ENCODE results near the gene GPR137. TPM values are rescaled to one million over a fixed set of nuclear protein-coding genes. Genes with fewer than 3 reads are reported as not detected.

GPR137 gene
- total RNA-seq, 1 experiment from 2014 or later, result 51.8 TPM

- ChIA-PET CTCF (interaction anchor here (1.1 to 4.9 kb wide), 2 partner anchors 21 kb away, joined by 3 to 38 read pairs; no protein-coding TSS in a partner anchor), POLR2A (no interaction called here)
- peaks cover 21% of the 10 kb centered on the region for H3K4me1 Mint-ChIP-seq
- no peaks in the 10 kb centered on the region for H3K9me3 Mint-ChIP-seq
- H3K36me3 Mint-ChIP-seq, result peaks cover 24% of the 10 kb centered on the region
- DNase-seq (ENCODE audit: low spot score), result no peak
- no peak for ATAC-seq
- peak overlapping the region; percentile 65; the same call in 1 of the 2 replicates for H3K27ac Mint-ChIP-seq
- H3K4me3 Mint-ChIP-seq, result no peak overlapping the region
- no peaks in the 10 kb centered on the region for H3K27me3 Mint-ChIP-seq (ENCODE audit: low read depth)
- TF ChIP-seq E2F5 (CRISPR knock-in tag; IDR thresholded peaks at IDR 0.05) (no peak), HMGA2 (CRISPR knock-in tag; IDR thresholded peaks at IDR 0.05) (no peak), NR3C1 (CRISPR knock-in tag; conservative IDR thresholded peaks at IDR 0.05; ENCODE audit: low read depth) (no peak), JUN (CRISPR knock-in tag; IDR thresholded peaks at IDR 0.05) (no peak), ATF1 (CRISPR knock-in tag; IDR thresholded peaks at IDR 0.05) (no peak), ETV6 (CRISPR knock-in tag; IDR thresholded peaks at IDR 0.05) (no peak)
These were observed 35.4 kb downstream of the GPR137 start for GRCh38 chr11:64321026-64321425.

GRCh38 chr11:64321533-64321932 lies 35.9 kb downstream of the GPR137 start:
- Mint-ChIP-seq H3K4me1 (peaks cover 17% of the 10 kb centered on the region), H3K4me3 (no peak overlapping the region), H3K36me3 (peaks cover 21% of the 10 kb centered on the region), H3K9me3 (no peaks in the 10 kb centered on the region), H3K27ac (no peak overlapping the region), H3K27me3 (ENCODE audit: low read depth) (peaks cover under 1% of the 10 kb centered on the region; the same call in 1 of the 2 replicates)
- ATAC-seq, result no peak
- no peak for DNase-seq (ENCODE audit: low spot score)
- POLR2A ChIA-PET, result no interaction called here
- TF ChIP-seq FOXJ3 (CRISPR knock-in tag; IDR thresholded peaks at IDR 0.05; ENCODE audit: borderline replicate concordance) (no peak), ATF1 (CRISPR knock-in tag; IDR thresholded peaks at IDR 0.05) (no peak), GTF2I (CRISPR knock-in tag; conservative IDR thresholded peaks at IDR 0.05) (no peak), EMX1 (CRISPR knock-in tag; IDR thresholded peaks at IDR 0.05) (no peak), CBFB (CRISPR knock-in tag; IDR thresholded peaks at IDR 0.05; ENCODE audit: low read depth) (no peak), ZNF317 (CRISPR knock-in tag; IDR thresholded peaks at IDR 0.05; ENCODE audit: borderline replicate concordance, low read depth) (no peak), NFATC4 (CRISPR knock-in tag; IDR thresholded peaks at IDR 0.05) (no peak), E2F5 (CRISPR knock-in tag; IDR thresholded peaks at IDR 0.05) (no peak), RORB (CRISPR knock-in tag; IDR thresholded peaks at IDR 0.05) (no peak), ERG (CRISPR knock-in tag; IDR thresholded peaks at IDR 0.05) (no peak), PRRX2 (CRISPR knock-in tag; IDR thresholded peaks at IDR 0.05) (no peak), ZMAT4 (CRISPR knock-in tag; IDR thresholded peaks at IDR 0.05) (no peak)
- CTCF ChIA-PET, result interaction anchor here (4.3 to 4.9 kb wide), 2 partner anchors 20 to 34 kb away, joined by 38 to 48 read pairs; no protein-coding TSS in a partner anchor

- Mint-ChIP-seq H3K9me3 (0 out of 2 replicates have a peak, but pooled peaks cover 3% of the 10 kb centered on the region), H3K27me3 (ENCODE audit: low read depth) (peaks cover 7% of the 10 kb centered on the region; the same call in 1 of the 2 replicates), H3K4me1 (peaks cover 13% of the 10 kb centered on the region), H3K27ac (no peak overlapping the region), H3K36me3 (peaks cover 15% of the 10 kb centered on the region), H3K4me3 (no peak overlapping the region)
- no peak for ATAC-seq
- DNase-seq (ENCODE audit: low spot score), result no peak
- TF ChIP-seq TCF7 (CRISPR knock-in tag; IDR thresholded peaks at IDR 0.05; ENCODE audit: low read depth) (no peak), EMX1 (CRISPR knock-in tag; IDR thresholded peaks at IDR 0.05) (no peak)
- ChIA-PET CTCF (interaction anchor here (1.9 to 4.9 kb wide), 3 partner anchors 9 to 33 kb away, joined by 10 to 48 read pairs (median 38); no protein-coding TSS in a partner anchor), POLR2A (interaction anchor here (2.9 kb wide), 1 partner anchor 18 kb away, joined by 11 read pairs; no protein-coding TSS in a partner anchor)
These were observed 37.2 kb downstream of the GPR137 start for GRCh38 chr11:64322925-64323260.
